GM18526 (cell line): ENCODE data around the gene GAS2.

Experiments used
- POLR2A ChIP-seq: IDR thresholded peaks from 3 replicates; pipeline ENCODE4 v1.6.1; 2011; ENCODE audit not compliant: insufficient read length; ENCODE audit errors: extremely low read depth

Gene GAS2

DNA sequence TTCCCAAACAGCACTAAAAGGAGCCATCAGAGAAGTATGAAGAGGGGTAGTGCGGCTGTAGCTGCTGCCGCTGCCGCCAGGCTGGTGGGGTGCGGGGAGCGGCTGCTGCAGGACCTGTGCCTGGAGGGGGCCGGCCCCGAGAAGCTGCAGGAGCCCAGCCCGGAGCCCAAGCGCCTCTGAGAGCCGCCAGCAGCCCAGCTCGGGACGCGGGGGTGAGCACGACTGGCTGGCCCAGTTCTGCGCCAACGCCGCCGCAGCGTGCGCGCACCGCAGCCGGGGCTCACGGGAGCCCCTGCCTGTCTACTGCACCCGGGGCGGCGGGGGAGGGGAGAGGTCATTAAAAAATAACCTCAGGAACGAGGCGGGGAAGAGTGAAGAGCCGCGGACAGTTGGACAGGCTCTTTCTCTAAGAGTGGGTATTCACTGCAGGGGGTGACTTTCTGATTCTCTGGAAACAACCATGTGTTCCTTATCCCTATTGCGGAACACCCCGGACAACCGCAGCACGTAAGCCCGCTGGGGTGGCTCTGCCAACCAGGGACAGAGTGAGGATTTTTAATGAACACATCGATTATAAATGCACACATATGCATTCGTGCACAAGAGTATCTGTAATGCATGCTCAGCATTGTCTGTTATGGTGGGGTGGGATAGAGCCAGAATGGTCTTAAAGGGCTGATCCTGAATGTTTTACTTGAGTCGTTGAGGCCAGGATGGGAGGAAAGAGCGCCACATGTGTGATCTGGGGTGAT lies 453 bp downstream of the GAS2 start:
- peak; percentile 26 for TF ChIP-seq POLR2A

DNA sequence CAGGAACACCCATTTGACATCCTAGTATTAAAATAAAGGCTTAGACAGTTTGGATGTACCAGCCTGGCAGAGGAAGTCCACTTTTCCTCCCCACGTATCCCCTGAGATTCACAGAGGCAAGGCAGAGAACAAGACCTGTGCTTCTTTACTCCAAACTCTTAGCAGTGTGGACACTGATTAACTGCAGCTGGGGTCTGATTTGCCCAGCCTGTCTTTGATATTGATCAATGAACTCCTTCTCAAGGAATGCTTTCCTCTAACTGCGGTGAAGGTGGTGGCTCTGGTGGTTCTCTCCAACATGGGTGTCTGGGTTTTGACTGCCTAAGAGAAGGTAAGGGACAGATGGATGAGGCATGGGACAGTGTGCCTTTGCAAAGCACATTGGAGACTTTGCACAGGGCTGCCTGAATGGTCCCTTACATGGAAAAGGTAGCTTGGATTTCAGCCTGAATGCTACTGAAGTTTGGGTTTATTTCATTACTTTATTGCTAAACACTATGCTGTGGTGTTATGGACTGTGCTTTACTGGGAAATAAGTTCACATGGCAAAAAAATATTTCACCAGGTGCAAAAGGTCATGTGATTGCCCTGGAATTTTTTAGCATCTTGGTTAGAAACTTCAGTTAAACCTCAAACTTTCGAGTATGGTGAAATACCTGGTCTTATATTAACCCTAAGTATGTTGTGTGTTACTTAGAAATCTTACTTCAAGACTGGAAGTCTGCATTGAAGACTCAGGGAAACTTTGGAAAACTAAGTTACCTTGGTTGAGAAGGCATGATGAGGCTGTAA lies 1.8 kb downstream of the GAS2 start:
- no peak for TF ChIP-seq POLR2A

DNA sequence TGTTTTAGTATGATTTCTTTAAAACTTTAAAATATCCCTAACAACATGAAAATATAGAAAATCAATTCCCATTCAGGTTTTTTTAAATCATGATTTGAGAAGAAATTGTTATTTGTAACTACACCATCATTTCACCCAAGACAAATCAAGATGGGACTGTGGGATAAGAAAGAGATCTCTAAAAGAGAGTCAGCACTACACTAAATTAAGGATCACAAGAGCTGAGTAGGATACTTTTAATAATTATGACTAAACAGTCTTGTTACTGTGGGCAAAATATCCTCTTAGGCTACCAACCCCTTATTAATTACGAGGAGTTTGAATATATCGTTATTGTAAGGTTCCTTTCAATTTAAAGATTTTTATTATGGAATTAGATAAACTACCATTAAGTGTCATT lies 3.0 kb downstream of the GAS2 start:
- TF ChIP-seq POLR2A = no peak

DNA sequence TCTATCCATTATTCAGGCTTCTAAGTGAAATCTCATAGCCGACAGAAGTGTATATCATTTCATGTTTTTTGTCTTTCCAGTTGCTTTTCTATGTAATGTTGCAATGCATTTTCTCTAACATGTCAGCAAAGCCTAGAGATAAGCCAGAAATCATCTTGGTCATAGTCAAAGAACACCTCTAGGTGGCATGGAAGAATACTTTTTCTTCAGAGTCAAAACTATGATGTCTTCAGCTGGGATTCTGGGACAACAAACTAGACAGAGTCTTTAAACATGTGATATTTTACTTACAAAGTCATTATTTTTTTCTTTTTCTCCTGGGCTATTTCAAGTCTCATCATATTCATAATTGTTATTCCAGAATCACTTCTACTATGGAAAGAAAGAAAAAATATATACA lies 4.4 kb downstream of the GAS2 start:
- no peak for TF ChIP-seq POLR2A

DNA sequence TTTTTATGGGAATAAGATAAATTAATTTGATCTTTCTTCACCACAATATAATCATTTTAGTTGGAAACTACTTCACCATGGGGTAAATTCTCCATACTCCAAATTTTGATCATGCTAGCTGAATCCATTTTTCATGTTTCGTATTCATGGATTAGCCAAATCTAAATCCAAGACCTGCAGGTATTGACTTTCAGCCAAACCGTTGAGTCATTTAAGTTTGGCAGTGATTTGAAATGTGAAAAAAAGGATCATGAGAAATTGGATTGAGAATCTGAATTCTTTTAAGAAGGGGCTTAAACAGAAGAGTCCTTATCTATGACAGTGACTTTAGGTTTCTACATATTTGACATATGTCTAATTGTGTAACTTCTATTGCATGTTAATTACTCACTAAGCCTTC lies 5.3 kb downstream of the GAS2 start:
- no peak for TF ChIP-seq POLR2A

DNA sequence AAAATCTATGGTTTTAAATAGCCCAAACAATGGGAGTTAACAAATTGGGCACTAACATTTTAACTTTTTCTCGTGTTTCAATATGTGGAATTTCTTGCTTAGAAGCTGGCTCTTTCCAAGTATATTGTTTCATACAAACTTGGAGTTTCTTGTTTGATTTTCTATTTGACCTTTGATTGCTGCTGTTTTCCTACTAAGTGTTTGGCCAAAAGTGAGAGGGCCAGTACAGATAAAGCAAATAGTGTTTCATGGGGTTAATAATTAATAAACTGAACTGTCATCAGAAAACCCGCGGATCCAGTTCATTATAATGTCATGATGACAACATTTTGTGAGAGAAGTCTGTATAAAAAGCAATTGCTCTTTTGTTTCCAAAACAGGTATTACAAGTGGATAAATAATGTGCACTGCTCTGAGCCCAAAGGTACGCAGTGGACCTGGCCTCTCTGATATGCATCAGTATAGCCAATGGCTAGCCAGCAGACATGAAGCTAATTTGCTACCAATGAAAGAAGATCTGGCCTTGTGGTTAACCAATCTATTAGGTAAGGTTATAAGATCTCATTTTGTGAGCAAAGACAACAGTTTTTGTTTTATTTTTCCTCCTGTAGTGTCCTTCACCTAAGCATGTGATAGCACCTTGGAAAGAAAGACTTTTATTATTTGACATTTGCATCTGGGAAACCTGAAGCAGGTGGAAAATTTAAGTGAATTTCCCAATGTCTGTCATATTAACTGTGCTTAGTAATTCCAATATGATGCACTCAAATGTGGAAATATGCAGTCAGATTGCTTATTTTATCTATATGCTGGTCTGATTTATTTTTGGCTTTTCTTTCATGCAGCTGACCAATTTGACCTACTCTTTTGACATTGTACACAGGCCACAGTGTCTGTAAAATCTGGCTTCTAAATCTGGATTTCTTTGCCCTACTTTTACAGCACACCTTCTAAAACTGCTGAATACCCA lies 8.3 kb downstream of the GAS2 start:
- no peak for TF ChIP-seq POLR2A

DNA sequence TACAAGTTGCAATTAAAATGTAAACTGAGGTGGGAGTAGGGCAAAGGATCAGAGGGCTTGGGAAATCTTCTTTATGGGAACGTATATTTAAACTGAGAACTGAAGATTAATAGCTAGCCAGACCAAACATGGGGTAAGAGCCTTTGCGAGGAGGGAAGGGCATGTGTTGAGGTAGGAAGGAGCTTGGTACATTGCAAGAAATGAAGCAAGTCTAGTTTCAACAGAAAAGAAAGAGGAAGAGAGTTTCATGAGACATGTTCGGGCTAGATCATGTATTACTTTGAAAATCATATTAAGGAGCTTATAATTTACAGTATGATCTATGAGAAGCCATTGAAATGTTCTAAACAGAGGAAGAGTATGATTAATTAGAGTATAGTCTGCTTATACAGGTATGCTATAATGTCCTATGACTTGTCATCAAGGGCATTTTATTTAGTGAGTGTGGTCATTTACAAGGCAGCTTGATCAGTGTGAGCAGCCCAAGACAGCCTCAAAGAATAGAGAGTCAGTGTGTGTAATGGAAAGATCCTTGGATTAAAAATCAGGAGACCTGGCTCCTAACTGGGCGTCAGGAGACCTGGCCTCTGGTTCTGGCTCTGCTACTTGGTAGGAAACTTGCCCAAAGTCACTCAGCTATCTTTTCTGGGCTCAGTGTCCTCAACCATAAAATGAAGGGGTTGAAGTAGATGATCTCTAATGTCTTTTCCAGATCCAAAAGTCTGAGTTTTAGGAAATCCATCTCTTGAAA lies 10.9 kb downstream of the GAS2 start:
- TF ChIP-seq POLR2A = no peak

DNA sequence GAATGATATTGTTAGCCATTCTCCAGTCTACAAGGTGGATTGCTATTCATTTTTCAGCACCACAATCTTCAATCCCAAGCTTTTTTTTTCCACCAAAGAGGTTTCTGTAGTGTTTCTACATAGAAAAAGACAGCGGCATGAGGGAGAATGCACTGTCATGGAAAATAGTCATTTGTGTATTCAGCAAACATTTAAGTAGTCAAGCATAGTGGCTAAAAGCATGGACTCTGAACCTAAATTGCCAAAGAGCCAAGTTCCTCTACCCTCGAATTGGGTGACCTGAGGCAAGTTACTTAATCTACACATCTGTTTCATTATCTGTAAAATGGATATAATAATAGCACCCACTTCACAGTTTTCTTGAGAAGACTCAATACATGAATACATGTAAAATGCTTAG lies 14.2 kb downstream of the GAS2 start:
- no peak for TF ChIP-seq POLR2A

DNA sequence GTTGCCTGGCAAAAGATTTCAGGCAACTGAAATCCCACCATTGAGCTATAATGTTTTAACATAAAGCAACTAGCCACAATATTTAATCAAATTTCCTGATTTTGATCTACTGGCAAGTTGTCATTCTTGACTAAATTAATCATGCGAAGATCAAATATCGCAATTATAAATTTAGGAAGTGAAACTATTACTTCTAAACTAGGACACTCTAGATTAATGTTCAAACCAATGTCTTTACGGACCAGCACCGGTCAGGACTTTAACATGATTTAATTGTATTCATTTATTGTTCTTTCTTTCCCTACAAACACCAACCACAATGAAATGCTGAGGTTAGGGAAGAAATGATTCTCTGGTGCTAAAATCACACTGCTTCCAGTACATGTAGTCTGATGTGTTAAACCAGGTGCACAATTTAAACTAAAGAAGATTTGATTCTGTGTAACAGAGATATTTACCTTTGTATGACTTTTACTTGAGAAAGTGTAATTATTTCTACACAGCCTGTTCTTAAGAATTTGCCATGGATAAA lies 14.9 kb downstream of the GAS2 start:
- no peak for TF ChIP-seq POLR2A

DNA sequence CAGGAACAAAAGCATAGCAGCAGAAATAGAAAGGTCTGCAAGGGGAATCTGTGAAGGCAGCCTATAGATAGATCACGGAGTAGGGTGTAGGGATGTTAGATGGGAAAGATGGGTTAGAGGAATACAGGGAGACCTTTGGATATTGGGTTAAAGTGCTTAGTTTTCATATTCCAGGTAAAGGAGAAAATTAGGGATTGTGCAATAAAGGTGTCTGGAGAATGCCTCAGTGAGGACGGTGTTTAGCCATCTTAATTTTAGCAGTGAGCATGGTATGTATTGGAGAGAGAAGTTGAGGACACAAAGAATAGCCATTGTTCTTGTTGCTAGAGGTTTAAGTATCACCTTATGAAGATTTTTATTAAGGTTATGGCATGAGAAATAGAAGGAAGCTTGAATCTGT lies 17.7 kb downstream of the GAS2 start:
- no peak for TF ChIP-seq POLR2A

DNA sequence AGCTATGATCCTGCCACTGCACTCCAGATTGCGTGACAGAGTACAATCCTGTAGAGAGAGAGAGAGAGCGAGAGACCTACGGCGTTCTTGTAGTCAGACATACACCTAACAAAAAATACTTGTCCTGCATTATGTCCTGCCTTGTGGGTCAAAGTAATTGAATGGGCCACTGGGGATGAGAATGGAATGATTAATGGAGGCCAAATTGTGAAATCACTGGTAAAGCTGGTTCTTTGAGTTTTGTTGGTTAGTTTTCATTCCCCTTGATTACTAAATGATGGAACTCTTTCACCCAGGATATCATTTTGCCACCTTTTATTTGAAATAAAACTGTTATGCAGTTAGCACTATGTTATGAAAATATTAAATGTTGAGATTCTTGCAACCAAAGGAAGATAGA lies 18.7 kb downstream of the GAS2 start:
- TF ChIP-seq POLR2A = no peak

DNA sequence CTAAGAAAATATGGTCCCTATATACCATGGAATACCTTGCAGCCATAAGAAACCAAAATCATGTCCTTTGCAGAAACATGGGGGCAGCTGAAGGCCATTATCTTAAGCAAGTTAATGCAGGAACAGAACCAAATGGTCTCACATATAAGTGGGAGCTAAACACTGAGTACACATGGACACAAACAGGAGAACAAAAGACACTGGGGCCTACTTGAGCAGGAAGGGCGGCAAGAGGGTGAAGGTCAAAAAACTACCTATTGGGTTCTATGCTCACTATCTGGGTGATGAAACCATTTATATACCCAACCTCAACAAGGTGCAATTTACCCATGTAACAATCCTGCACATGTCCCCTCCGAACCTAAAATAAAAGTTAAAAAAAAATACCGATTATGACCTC lies 22.5 kb downstream of the GAS2 start:
- no peak for TF ChIP-seq POLR2A

DNA sequence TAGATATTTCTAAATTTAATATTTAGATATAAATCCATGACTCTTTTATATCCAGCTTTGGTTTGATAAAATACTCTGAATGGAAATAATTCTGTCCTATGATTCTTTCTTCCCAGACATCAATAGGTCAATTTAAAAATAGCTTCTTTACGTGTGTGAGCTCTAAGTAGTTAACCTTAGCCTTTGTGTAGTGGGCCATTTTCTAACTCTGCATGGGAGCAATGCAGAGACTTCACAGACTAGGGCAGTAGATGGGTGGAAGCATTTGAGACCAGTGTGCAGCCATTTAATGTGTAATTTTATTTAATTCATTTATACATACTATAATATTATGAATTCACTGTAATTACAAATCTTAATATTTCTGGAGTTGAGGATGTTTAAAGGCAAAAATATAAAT lies 23.8 kb downstream of the GAS2 start:
- no peak for TF ChIP-seq POLR2A

DNA sequence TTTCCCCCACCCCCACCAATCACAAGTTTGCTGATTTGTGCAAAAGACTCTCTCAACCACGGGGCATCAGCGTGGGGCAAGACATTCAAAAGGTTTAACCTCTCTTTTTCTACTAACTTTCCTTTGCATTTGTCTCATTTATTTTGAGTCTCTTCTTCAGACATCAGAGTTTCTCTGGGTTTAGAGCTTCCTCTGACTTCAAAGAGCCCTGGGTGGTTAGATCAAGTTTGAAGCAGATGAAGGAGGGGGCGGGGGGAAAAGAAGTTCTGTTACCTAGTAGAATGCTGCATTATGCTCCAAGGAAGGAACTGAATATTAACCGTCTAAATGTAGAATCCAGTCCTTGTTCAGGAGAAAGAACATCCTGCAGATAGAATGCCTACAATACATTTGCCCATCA lies 24.5 kb downstream of the GAS2 start:
- TF ChIP-seq POLR2A = no peak

DNA sequence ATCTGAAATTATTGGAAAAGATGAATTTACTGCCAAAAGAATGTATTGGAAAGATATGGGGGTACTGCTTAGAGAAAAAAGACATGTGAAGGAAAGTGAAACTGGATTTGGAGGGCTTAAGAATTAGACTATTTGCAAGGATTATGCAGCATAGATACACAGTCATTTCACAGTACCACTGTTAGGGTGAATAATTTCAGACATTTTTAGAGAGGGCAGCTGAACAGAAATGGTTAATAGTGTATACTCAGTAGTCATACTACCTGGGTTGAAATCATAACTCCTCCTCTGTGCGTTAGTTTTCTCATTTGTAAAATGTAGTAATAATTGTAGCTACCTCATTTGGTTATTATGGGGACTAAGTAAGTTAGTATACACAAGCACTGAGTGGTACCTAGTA lies 33.0 kb downstream of the GAS2 start:
- no peak for TF ChIP-seq POLR2A
